Measurements from ENCODE around the gene TANGO2.
A peak's percentile ranks its signal among the peaks of the same experiment; 100 is the strongest.

TANGO2 gene

GRCh38 chr22:20020533-20021195, at the start of gene TANGO2:
Gene TANGO2, plus strand, starts transcription at chr22:20021110. Its CDS starts 15,689 bp downstream, at chr22:20036799.
- DNase-seq = peak; percentile 95

DNA sequence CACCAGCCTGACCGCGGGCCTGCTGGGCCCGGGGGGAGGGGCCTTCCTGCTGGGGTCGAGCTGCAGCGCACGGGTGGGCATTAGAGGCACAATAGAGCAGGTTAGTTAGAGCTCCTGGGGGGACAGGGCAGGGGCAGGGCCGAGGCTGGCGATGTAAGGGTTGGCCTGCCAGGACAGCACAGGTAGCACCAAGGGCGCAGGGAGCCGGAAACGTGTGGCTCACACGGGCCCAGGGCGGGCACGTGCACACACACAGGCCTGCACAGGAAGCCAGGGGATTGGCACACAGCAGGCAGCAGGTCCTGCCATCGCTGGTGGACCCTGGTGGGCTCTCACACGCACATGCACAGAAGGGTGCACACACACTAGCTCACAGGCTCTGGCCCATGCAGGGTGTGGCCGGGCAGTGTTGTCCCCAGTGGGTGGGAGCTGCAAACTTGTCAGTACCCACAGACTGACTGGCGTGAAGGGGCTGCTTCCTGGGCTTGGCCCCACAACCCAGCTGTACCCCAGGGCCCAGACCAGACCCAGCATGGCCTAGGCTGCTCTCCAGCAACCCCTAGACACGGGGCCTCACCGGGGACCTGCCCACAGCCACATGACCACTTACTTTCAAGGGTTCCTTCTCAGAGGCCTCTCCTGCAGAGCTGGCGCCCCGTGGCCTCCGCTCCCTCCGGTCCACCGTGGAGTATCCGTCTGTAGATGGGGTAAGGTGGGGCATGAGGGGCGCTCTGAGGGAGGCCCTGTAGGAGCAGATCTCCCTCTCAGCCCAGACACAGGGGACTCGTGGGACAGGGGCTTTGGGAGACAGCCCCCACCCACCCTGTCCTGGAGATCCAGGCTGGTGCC, 49.4 kb upstream of the TANGO2 start:
- DNase-seq = peak; percentile 36

GRCh38 chr22:19972251-19972650, 48.7 kb upstream of the TANGO2 start:
- no peak for DNase-seq

DNA sequence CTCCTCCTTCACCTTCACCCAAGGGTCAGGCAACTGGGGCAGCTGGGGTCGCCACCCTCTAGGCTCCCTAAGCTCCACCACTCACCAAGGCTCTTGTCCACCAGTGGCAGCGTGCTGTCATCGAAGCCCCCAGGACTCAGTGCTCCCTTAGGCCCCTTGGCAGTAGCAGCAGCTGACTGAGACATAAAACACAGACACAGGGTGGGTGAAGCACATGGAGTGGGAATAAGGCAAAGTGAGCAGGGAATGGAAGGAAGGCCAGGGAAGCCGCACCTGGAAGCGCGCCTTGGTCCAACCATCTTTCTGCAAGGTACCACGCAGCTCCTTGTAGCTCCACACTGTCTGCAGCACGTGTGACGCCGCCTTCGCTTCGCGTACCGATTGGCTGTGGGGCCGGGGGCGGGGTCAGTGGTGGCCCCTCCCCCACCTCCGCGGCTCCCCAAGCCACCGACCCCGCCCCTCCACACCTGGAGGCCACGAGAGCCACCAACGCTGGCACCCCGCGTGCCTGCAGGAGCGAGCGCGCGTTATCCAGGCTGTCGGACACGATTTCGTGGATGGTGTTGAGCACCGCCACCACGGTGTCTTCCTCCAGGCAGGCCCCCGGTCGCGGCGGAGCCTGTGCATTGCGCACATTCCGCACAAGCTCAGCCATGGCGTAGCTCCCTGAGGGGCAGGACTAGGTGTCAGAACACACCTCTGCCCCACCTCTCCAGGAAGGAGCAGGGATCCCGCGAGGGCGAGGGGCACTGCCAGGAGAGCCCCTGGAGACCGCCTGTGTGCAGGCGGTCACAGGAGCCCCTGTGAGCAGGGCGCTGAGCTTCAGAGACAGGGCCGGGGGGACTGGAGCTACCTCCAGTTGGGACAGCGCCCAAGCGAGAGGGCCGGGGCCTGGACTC, 48.0 kb upstream of the TANGO2 start:
- DNase-seq = no peak

DNA sequence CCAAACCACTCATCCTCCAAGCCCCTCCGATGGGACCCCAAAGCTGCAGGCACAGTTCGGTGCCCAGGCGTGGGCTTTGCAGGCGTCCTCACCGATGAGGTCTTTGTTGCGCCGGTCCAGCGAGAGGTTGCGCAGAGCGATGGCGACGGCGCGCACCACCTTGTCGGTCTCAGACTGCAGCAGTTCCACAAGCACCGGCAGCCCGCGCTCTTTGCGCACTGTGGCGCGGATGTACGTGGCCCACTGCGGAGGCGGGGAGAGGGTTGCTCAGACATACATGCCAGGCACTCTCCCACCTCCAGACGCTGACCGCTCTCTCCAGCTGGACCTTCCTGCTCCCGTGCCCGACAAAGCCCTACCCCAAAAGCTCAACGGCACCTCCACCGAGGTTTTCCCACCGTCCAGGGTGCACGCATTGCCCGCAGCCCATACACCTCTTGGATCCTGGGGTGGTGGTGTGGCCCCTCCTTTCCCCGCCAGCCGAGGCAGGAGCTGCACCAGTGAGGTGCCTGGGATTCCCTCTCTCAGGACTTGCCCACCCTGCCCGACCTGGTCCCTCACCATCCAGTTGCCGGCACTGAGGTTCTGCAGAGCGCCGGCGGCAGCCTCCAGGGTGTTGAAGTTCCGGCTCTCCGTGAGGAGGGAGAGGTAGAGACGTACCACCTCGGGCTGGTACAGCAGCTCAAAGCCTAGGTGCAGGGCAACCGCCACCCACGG, 47.2 kb upstream of the TANGO2 start:
- DNase-seq = no peak

DNA sequence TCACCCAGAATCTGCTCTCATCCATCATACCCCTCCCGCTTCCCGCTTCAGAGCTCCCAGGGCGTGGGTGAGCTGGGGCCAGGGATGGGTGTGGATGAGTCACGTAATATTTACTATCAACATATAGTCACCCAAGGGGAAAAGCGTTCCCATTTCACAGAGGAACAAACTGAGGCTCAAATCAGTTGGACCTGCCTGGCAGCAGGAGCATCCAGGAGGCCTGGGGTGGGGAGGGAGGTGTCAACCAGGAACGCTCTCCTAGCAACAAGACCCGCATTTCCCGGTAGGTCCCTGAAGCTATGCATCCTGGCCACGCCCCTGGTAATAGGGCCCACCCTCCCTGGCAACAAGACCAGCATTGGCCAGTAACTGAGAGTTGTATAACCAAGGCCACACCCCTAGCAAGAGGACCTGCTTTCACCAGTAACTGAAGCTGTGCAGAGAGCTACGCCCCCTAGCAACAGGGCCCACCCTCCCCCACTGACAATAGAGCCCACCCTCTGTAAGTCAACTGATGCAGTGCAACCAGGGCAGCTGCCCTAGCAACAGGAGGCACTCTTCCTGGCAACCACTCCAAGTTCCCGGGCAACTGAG, 46.5 kb upstream of the TANGO2 start:
- DNase-seq = no peak

GRCh38 chr22:19974935-19975706, 45.8 kb upstream of the TANGO2 start:
- no peak for DNase-seq

- DNase-seq = no peak
These were observed 45.2 kb upstream of the TANGO2 start for GRCh38 chr22:19975707-19976035.

DNA sequence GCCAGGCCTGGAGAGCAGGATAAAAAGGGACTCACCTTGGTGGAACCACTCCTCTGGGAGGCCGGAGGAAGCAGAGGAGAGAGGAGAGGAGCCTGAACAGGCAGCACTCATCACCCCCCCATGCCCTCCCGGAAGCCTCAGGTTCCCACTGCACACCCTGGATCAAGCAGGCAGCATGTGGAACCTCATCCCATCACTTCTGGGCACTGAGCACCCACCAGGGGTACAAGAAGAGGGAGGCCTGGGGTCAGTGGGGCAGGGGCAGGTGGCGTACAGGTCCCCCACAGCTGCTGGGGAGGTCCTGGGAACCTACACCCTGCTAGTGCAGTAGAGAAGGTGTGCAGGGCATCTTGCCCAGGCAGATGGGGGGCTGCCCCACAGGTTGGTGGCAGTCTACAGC, 44.2 kb upstream of the TANGO2 start:
- DNase-seq = no peak

DNA sequence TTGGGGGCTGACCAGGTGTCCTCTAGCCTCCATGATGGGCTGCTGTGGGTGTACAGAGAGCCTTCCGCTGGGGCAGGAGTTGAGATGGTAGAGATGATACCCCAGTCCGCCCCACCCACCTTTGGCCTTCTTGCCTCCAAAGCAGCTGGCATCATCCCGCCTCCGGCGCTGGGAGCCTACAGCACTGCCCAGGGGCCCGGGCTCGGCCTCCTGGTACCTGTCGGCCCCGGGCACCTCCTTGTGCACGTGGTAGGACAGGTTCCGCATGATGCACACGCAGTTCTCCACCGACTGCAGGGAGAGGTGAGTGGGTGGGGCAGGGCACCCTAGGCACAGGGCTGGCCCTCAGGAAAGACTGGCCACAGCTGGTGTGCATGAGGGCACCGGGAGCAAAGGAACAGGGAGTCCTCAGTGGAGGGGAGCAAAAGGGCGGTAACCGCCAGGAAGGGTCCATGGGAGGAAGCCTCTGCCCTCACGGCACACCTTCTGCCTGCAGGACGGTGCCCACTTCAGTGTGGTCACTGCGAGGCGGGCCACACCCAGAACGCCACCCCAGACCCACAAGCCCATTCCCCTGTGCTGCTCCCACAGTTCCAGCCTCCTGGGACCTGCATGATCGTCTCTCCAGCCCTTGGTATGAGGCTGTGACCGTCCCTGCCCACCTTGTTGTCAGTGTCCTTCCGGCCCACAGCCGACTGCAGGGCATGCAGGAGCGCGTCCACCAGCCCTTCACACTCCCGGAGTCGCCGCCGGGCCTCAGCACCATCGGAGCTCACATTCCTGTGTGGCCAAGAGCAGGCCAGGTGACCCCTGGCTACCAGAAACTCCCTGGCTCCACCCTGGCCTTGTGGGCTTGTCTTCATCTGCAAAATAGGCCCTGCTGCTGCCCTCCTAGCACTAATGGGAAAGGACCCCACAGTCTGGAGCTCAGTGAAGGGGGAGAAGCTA, 43.3 kb upstream of the TANGO2 start:
- DNase-seq = no peak

DNA sequence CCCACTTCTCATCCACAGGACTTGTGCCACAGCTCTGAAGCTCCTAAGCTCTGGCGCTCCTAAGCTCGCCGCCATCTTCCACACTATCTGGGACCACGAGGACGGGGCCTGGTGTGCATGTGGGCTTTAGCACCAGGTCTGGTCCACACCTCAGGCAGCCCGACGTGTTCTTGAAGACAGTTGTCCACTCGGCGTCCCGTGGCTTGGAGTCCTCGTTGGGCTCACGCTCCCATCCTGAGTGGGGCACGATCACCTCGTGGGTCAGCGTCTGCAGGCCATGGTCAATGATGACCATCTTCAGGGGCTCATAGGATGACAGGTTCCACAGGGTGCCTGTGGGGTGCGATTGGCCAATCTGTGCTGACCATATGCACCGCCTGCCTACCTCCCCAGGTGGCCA, 42.2 kb upstream of the TANGO2 start:
- DNase-seq = no peak

DNA sequence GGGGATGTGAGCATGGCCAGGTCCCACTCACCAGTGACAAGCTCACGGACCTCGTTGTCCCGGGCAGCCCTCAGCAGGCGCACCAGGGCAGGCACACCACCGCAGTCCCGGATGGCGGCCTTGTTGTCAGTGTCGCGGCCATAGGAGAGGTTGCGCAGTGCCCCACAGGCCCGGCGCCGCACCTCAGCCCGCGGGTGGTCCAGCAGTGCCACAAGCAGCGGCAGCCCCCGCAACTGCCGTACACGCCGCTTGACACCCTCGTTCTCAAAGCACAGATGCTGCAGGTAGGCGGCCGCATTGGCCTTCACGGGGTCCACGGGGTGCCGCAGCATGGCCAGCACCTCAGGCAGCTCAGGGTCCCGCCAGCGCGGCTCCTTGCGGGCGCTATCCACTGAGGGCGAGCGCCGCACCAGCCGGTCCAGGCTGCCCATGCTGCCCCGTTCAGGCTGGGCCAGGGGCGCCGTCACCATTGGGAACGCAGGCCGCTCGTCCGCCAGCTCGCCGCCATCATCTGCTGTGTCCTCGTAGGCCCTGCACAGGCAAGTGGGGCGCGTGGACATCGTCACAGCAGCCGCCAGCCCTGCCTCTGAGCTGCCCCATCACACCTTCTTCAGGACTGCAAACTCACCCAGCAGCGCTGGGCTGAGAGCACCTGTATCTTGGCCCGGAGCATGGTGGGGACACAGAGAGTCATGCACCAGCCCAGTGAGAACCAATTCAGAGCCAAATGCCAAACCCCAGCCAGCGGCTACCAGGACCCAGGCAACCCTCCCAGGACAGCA, 41.0 kb upstream of the TANGO2 start:
- DNase-seq = no peak

GRCh38 chr22:19980766-19981165, 40.1 kb upstream of the TANGO2 start:
- no peak for DNase-seq

GRCh38 chr22:19981171-19981960, 39.5 kb upstream of the TANGO2 start:
- DNase-seq = no peak

- DNase-seq = no peak
These were observed 38.7 kb upstream of the TANGO2 start for GRCh38 chr22:19981961-19982920.

GRCh38 chr22:19982991-19983578, 37.8 kb upstream of the TANGO2 start:
- DNase-seq = no peak

DNA sequence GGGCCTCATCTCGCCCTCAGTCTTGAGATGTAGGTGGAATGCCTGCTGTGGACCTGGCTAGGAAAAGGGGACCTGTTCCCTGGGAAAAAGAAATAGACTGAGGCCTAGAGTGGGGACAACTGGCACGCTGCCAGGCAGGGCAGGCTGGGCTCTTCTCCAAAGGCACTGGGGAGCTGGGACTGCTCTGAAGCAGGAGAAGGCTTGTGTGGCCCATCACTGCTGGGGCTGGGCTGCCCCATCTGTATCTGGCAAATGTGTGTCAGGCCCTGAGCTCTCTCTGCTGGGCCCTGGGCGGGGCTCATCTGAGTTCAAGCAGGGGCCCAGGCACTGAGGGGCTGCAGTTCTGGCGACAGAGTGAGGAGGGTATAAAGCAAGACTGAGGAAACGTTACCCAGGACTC, 37.2 kb upstream of the TANGO2 start:
- no peak for DNase-seq

Data from CD4-positive, alpha-beta T cell treated with Interleukin-17A for 4 hours (primary cell).